Activated gamma-delta T cell treated with Interleukin-2 at 50 U/mL for 16 hours (primary cell): ENCODE data around the gene DCTN3.
"Not testable (repeated sequence)": the region's sequence is repeated elsewhere in the genome, so short reads cannot be mapped to it uniquely, and the experiment has no call there.

Experiments
- DNase-seq: peaks from one replicate; pipeline ENCODE4 v3.0.0-alpha.2; 2020

DCTN3 gene

GRCh38 chr9:34646211-34647083, 26.2 kb upstream of the DCTN3 start, which contains the start of gene GALT:
GALT (plus strand) TSS chr9:34646675; CDS start chr9:34646705, 30 bp downstream.
- peak; percentile 97 for DNase-seq

- no peak for DNase-seq
Measured at GRCh38 chr9:34644766-34645314, 24.5 kb upstream of the DCTN3 start.

GRCh38 chr9:34642679-34643078, 22.4 kb upstream of the DCTN3 start:
- no peak for DNase-seq

- DNase-seq: not testable (repeated sequence)
Measured at GRCh38 chr9:34639322-34639721, 19.0 kb upstream of the DCTN3 start.

- no peak for DNase-seq
Measured at GRCh38 chr9:34638138-34638445, 17.8 kb upstream of the DCTN3 start.

- peak; percentile 92 for DNase-seq
Measured at GRCh38 chr9:34637356-34638137, 17.3 kb upstream of the DCTN3 start, which contains the start of gene SIGMAR1. SIGMAR1 (minus strand) TSS chr9:34637787; CDS start chr9:34637697, 90 bp downstream.

GRCh38 chr9:34636791-34637355, 16.6 kb upstream of the DCTN3 start:
- no peak for DNase-seq

- no peak for DNase-seq
Measured at GRCh38 chr9:34635556-34635955, 15.3 kb upstream of the DCTN3 start.

GRCh38 chr9:34634551-34635248, 14.4 kb upstream of the DCTN3 start:
- no peak for DNase-seq

GRCh38 chr9:34633851-34634550, 13.7 kb upstream of the DCTN3 start:
- DNase-seq: peak; percentile 73

GRCh38 chr9:34633166-34633565, 12.9 kb upstream of the DCTN3 start:
- DNase-seq: no peak

- no peak for DNase-seq
Measured at GRCh38 chr9:34630402-34631154, 10.3 kb upstream of the DCTN3 start.

- DNase-seq: no peak
Measured at GRCh38 chr9:34629491-34629808, 9.2 kb upstream of the DCTN3 start.

- DNase-seq: peak; percentile 17
Measured at GRCh38 chr9:34628656-34629490, 8.6 kb upstream of the DCTN3 start, which contains the start of gene ARID3C. ARID3C (minus strand) TSS chr9:34629066; CDS start chr9:34628014, 1,052 bp downstream.

GRCh38 chr9:34627716-34628655, 7.7 kb upstream of the DCTN3 start:
- DNase-seq: no peak

GRCh38 chr9:34625186-34625486, 4.8 kb upstream of the DCTN3 start:
- no peak for DNase-seq

- no peak for DNase-seq
Measured at GRCh38 chr9:34624475-34625185, 4.3 kb upstream of the DCTN3 start.

- DNase-seq: no peak
Measured at GRCh38 chr9:34623374-34624235, 3.3 kb upstream of the DCTN3 start.
